ENCODE results near the gene SORCS1.

The SORCS1 gene

GRCh38 chr10:106795619-106796018 lies 368.9 kb downstream of the SORCS1 start:
- peak; percentile 16 for DNase-seq

GRCh38 chr10:106793617-106794016 lies 370.9 kb downstream of the SORCS1 start:
- DNase-seq = peak; percentile 7

- no peak for DNase-seq
Observed at GRCh38 chr10:106789623-106790022, 374.9 kb downstream of the SORCS1 start.

- DNase-seq = no peak
Observed at GRCh38 chr10:106788982-106789381, 375.5 kb downstream of the SORCS1 start.

DNA sequence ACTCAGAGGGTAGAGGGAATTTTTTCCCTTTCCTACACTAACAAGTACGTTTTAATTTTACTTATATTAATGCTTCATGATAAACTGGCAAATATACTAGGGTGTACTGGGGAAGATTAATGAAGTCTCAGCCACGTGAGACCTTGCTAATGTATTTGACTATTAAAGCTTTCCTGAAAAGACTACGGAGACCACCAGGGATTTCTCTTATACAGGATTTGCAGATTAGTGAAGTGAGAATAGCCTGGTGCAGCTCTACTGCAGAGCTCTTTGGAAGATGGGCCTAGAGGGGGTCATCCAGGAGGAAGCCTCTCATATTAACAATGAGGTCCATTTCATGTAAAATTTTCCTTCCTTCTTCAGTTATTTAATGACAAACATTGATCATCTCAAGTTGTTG lies 379.0 kb downstream of the SORCS1 start:
- no peak for DNase-seq

DNA sequence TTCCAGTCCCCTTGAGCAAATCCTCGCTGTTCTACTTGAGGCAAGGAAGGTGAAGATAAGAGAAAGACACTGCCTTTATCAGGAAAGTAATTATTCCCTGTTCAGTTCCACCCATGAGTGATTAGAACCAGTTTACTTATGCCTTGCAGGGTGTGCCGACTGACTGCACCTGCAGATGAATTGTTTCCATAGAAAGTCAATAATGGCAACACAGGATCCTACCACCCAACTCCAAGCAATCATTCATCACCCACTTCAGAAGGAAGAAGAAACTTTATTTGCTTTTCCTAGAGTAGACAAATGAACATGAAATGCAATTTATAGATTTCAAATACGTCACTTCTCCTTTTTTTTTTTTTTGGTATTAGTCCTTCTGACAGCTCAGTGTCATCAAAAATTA lies 383.9 kb downstream of the SORCS1 start:
- DNase-seq = no peak

DNA sequence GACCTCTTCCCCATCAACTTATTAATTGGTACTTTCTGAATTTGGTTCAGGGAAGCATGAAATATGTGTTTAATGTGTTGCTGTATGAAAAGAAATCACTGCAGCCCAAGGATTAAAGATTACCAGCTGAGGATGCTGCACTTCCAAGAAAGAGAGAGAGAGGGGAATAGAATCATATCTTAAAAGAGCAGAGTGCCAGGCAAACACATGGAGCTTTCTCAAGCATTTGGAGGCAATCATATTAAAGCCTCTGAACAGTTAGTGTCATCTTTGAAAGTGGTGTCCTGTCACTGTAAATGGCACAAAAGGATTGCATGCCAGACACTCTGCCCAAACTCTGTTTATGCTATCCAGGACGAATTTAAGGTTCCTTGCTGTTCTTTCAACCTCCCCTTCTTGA lies 386.7 kb downstream of the SORCS1 start:
- DNase-seq = no peak

DNA sequence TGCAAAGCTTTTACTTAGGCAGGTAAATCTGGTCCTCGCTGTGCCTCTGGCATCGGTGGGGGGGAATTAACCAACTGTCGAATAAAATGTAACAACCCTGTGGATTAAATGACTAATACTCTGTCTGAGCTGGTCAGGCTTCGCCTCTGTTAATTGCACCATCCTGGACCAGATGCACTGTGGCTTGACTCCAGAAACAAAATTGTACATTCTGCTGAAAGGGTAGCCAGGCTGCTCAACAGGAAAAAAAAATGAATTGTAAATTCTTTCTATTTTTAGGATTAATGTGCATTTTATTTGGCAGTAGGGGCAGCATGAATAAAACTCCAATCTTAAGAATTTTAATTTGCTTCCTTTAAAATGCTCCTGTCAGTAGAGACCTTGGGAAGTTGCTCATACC lies 389.4 kb downstream of the SORCS1 start:
- no peak for DNase-seq

GRCh38 chr10:106772957-106773356 lies 391.5 kb downstream of the SORCS1 start:
- DNase-seq = no peak

GRCh38 chr10:106771154-106771553 lies 393.4 kb downstream of the SORCS1 start:
- DNase-seq = no peak

GRCh38 chr10:106768204-106768603 lies 396.3 kb downstream of the SORCS1 start:
- no peak for DNase-seq

- DNase-seq = no peak
Observed at GRCh38 chr10:106765928-106766327, 398.6 kb downstream of the SORCS1 start.

GRCh38 chr10:106765241-106765754 lies 399.2 kb downstream of the SORCS1 start:
- DNase-seq = no peak

GRCh38 chr10:106764360-106764759 lies 400.1 kb downstream of the SORCS1 start:
- DNase-seq = no peak

DNA sequence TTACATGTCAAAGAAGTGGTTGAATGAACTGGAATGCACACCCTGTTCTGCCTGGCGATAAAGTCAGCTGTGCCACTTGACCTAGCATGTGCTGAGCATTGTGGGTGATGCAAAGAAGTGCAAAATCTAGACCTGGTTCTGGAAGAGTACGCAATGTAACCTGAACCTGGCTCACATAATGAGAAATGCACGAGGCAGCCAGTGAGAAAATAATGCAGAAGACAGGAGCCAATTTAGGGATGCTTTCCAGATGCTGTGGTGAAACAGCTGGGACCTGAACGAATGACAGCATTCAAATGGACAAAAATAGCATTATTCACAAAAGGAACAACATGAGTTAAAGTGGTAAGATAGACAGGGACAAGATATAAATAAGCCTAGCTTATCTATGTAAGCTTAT lies 402.6 kb downstream of the SORCS1 start:
- DNase-seq = no peak

- DNase-seq = no peak
Observed at GRCh38 chr10:106757521-106757920, 407.0 kb downstream of the SORCS1 start.

DNA sequence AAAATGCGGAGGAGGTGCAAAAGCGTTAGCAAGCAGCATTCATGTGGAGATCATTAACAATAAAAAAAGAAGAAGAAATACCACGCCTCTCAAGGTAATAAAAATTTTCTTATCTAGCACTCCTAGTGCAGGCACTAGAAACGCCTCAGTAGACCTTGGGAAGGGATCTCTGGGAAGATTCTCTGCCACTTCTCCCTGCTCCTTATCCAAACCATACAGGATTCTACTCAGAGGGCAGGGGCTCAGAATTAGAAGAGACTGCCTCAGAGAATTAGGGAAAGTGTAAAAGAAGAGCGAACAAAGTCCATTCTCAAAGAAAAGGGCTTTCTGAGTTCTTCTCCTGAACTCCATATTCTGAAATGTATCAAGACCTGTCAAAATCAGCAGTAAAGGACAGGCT lies 413.4 kb downstream of the SORCS1 start:
- DNase-seq = no peak

GRCh38 chr10:106746868-106747267 lies 417.6 kb downstream of the SORCS1 start:
- no peak for DNase-seq

DNA sequence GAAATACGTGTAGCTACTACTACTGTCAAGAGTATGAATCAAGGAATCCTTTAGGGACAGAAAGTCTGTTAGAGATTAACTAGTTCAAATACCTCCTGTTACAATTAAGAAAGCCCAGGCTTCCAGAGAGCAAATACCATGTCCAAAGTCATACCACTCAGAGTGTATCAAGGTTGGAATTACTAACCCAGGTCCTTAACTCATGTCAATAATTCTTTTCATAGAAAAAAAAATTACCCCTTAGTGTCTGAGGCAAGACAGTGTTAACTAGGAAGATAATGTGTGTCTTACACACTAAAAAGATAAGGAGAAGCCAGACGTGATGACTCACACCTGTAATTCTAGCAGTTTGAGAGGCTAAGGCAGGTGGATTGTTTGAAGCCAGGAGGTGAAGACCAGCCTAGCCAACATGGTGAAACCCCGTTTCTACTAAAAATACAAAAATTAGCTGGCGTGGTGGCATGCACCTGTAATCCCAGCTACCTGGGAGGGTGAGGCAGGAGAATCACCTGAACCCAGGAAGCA lies 423.4 kb downstream of the SORCS1 start:
- DNase-seq = no peak

DNA sequence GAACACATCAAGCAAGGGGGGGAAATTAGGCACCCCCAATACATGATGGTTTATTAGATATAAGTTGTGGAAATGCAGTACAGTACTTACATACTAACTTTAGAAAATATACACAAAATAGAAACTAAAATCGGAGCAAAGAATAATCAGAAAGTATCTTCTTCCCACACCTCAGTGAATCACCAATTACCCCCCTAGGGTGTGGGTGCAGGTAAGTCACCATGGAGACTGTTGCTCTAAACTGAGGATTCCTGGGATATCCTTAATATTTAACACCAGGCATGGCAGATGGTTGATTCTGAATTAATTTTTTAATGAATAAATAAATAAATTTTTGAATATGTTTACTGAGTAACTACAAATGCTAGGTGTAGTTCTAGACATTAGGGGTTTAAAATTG lies 424.4 kb downstream of the SORCS1 start:
- DNase-seq = no peak

- no peak for DNase-seq
Observed at GRCh38 chr10:106734220-106734619, 430.3 kb downstream of the SORCS1 start.

DNA sequence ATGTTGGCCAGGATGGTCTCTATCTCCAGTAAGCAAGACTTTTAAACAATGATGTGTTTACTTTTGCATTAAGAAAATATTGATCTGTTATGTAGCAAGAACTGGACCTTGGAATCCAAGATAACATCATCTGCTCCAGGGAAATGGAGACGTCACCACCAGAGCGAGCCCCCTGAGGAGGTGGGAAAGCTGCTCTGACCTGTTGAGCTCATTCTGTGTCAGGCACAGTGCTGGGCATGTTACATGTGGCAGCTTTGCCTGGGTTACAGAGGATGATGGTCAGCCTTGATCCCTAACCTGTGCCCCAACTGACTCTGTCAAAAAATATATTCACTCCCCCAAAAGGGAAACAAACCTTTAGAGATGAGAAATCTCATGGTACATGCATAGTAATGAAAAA lies 436.3 kb downstream of the SORCS1 start:
- DNase-seq = no peak

GRCh38 chr10:106727170-106727569 lies 437.3 kb downstream of the SORCS1 start:
- no peak for DNase-seq

GRCh38 chr10:106722524-106722923 lies 442.0 kb downstream of the SORCS1 start:
- no peak for DNase-seq

DNA sequence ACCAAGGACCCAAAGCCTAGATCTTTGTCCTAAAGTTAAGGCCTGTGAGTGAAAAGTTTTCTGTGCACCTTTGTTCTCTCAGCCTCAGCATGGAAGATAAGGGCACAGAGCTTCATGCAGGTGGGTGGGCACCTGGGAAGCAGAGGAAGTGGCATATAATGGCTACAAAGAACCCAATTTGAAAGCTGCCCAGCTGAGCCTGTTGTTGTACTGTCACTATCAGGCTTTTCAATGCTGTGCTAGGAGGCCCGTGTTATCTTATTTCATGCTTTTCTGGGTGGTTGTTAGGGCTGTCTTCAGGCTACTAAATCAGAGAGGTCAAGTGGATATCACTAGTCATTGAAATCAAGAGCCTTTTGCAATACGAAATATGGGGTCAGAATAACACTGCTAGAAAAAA lies 443.8 kb downstream of the SORCS1 start:
- no peak for DNase-seq

DNA sequence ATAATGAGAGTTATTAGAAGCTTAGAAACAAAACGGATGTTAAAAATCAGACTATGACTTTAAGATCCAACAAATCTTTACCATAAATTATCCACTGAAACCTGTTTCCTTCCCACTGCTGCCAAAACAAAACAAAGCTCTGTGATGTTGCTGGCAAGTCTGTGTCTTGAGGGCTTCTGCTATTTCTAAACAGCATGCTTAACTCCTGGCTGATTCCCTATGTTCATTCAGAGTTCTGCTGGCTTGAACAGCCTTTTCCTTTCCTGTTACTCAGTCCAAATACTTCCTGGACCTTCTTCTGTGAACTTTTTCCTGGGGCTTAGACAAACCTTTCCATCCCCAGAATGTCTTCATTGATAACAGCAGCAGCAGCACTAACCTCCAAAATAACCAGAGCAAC lies 448.1 kb downstream of the SORCS1 start:
- DNase-seq = no peak

Measured in fibroblast of skin of right biceps (primary cell).